AG04450 (cell line): Measurements from ENCODE around the gene OR10J1. TPM values are rescaled to one million over a fixed set of nuclear protein-coding genes. Genes with fewer than 3 reads are reported as not detected.
"Not testable (repeated sequence)": the region's sequence is repeated elsewhere in the genome, so short reads cannot be mapped to it uniquely, and the experiment has no call there.

Experiments
- CTCF ChIA-PET: fragments of 300-600, 350-600 bp; formaldehyde crosslinking; extraction: SDS; loops from one replicate; lab custom pipeline; 2022; ENCODE audit warnings: antibody characterized with exemption, inconsistent platforms; lab: Charles Lee
- POLR2A ChIA-PET: fragments of 350-600 bp; formaldehyde crosslinking; extraction: SDS; loops from one replicate; lab custom pipeline; 2021; ENCODE audit warnings: antibody characterized with exemption, inconsistent platforms; lab: Yijun Ruan, JAX
- DNase-seq: peaks from one replicate; pipeline ENCODE4 v3.0.0-alpha.2; 2011; ENCODE audit warnings: low read depth, low spot score
- H3K27ac ChIP-seq: one replicate; pipeline ENCODE4 v1.5.1; 2012; ENCODE audit warnings: low read depth, low read length, control low read depth
- H3K27me3 ChIP-seq: one replicate; pipeline ENCODE4 v1.6.0; 2012; ENCODE audit warnings: low read length; ENCODE audit not compliant: control insufficient read depth, insufficient read depth
- H3K4me3 ChIP-seq: 2 replicates; pipeline ENCODE4 v1.5.1; 2011; ENCODE audit warnings: mild to moderate bottlenecking, low read depth, low read length, control low read depth
- H3K9me3 ChIP-seq: 2 replicates; pipeline ENCODE4 v1.5.1; 2012; ENCODE audit warnings: low read length; ENCODE audit not compliant: control insufficient read depth, insufficient read depth
- CTCF ChIP-seq: IDR thresholded peaks from 2 replicates; pipeline ENCODE4 v1.5.1; 2011; ENCODE audit warnings: low read depth, low read length, control low read depth, inconsistent platforms
- polyA plus RNA-seq: library from polyadenylated mRNA; depleted of rRNA; stranded (reverse); fragments of >200 nt; gene quantifications from 2 replicates; pipeline ENCODE4 v1.2.3, GENCODE V29; 2011

Gene OR10J1
- polyA plus RNA-seq, 1 experiment, result not detected

GRCh38 chr1:159442428-159442827 lies 2.9 kb downstream of the OR10J1 start:
- peaks cover 6% of the 10 kb centered on the region; the same call in 1 of the 2 replicates for H3K9me3 ChIP-seq
- no peak overlapping the region for H3K27ac ChIP-seq
- TF ChIP-seq CTCF, result no peak
- H3K4me3 ChIP-seq, result no peak overlapping the region
- no peaks in the 10 kb centered on the region for H3K27me3 ChIP-seq
- DNase-seq, result no peak
- ChIA-PET CTCF (no interaction called here), POLR2A (no interaction called here)

GRCh38 chr1:159443066-159443750 lies 3.7 kb downstream of the OR10J1 start:
- DNase-seq, result no peak
- ChIA-PET POLR2A (no interaction called here), CTCF (no interaction called here)
- H3K27me3 ChIP-seq, result no peaks in the 10 kb centered on the region
- H3K27ac ChIP-seq, result no peak overlapping the region
- H3K4me3 ChIP-seq, result no peak overlapping the region
- peaks cover 2% of the 10 kb centered on the region; the same call in 1 of the 2 replicates for H3K9me3 ChIP-seq
- TF ChIP-seq CTCF, result no peak

GRCh38 chr1:159444511-159444910 lies 5.0 kb downstream of the OR10J1 start:
- no peak overlapping the region for H3K27ac ChIP-seq
- CTCF ChIA-PET, result no interaction called here
- no peak for DNase-seq
- no peaks in the 10 kb centered on the region for H3K27me3 ChIP-seq
- TF ChIP-seq CTCF, result no peak
- POLR2A ChIA-PET, result no interaction called here
- H3K4me3 ChIP-seq, result no peak overlapping the region
- H3K9me3 ChIP-seq, result peaks cover 5% of the 10 kb centered on the region

- ChIA-PET CTCF (no interaction called here), POLR2A (no interaction called here)
- no peak for DNase-seq
These were observed 8.7 kb downstream of the OR10J1 start for GRCh38 chr1:159448181-159448580.

GRCh38 chr1:159449605-159450004 lies 10.1 kb downstream of the OR10J1 start:
- CTCF ChIA-PET, POLR2A ChIA-PET: not testable (repeated sequence)

More at GRCh38 chr1:159448181-159448580, 8.7 kb downstream of the OR10J1 start:
- H3K9me3 ChIP-seq, result peaks cover 3% of the 10 kb centered on the region; the same call in 1 of the 2 replicates
- H3K4me3 ChIP-seq, result no peak overlapping the region
- H3K27ac ChIP-seq, result no peak overlapping the region
- no peaks in the 10 kb centered on the region for H3K27me3 ChIP-seq
- TF ChIP-seq CTCF, result no peak

More at GRCh38 chr1:159449605-159450004, 10.1 kb downstream of the OR10J1 start:
- not testable (repeated sequence) for H3K27ac ChIP-seq, DNase-seq, H3K9me3 ChIP-seq, H3K27me3 ChIP-seq, H3K4me3 ChIP-seq
